Smooth muscle cell (in vitro differentiated cells): ENCODE measurements around the gene VWA8. TPM values are rescaled to one million over a fixed set of nuclear protein-coding genes. Genes with fewer than 3 reads are reported as not detected.

Source experiments
- DNase-seq: peaks from one replicate; lab custom pipeline; 2025; ENCODE audit not compliant: unreplicated experiment; lab: John Stamatoyannopoulos, UW
- H2AFZ ChIP-seq: fragments of 200-600 bp; sonication (generic); 2 replicates; pipeline ENCODE4 v1.6.0; 2016; ENCODE audit warnings: antibody characterized with exemption, low read depth, mild to moderate bottlenecking
- H3F3A ChIP-seq: fragments of 200-600 bp; sonication (generic); 2 replicates; pipeline ENCODE4 v1.6.0; 2017; ENCODE audit warnings: antibody characterized with exemption, low read depth
- H3K27ac ChIP-seq: fragments of 200-600 bp; sonication (generic); 2 replicates; pipeline ENCODE4 v1.5.1; 2016; ENCODE audit warnings: low read depth, mild to moderate bottlenecking
- H3K27me3 ChIP-seq: fragments of 200-600 bp; sonication (generic); 2 replicates; pipeline ENCODE4 v1.6.1; 2016; ENCODE audit warnings: low read depth, mild to moderate bottlenecking
- H3K36me3 ChIP-seq: fragments of 200-600 bp; sonication (generic); 2 replicates; pipeline ENCODE4 v1.5.1; 2016; ENCODE audit warnings: low read depth
- H3K4me1 ChIP-seq: fragments of 200-600 bp; sonication (generic); 2 replicates; pipeline ENCODE4 v1.5.1; 2016; ENCODE audit warnings: low read depth
- H3K4me2 ChIP-seq: fragments of 200-600 bp; sonication (generic); 2 replicates; pipeline ENCODE4 v1.6.0; 2016; ENCODE audit warnings: mild to moderate bottlenecking
- H3K4me3 ChIP-seq: fragments of 200-600 bp; sonication (generic); 2 replicates; pipeline ENCODE4 v1.5.1; 2016; ENCODE audit warnings: mild to moderate bottlenecking
- H3K79me2 ChIP-seq: fragments of 200-600 bp; sonication (generic); 2 replicates; pipeline ENCODE4 v1.6.0; 2016; ENCODE audit warnings: low read depth, mild to moderate bottlenecking
- H3K9ac ChIP-seq: fragments of 200-600 bp; sonication (generic); 2 replicates; pipeline ENCODE4 v1.6.0; 2016; ENCODE audit warnings: low read depth
- H3K9me3 ChIP-seq: fragments of 200-600 bp; sonication (generic); replicated peaks from 2 replicates; pipeline ENCODE4 v1.5.1; 2016; ENCODE audit warnings: low read depth
- H4K20me1 ChIP-seq: fragments of 200-600 bp; sonication (generic); 2 replicates; pipeline ENCODE4 v1.6.0; 2016; ENCODE audit warnings: low read depth
- CTCF ChIP-seq: fragments of 200-600 bp; sonication (generic); IDR thresholded peaks from 2 replicates; pipeline ENCODE4 v1.5.1; 2017; ENCODE audit warnings: borderline replicate concordance, mild to moderate bottlenecking, antibody characterized with exemption; ENCODE audit not compliant: insufficient read depth, poor library complexity, severe bottlenecking
- WGBS: methylation state at CpG from one replicate; pipeline ENCODE4 v1.1.7; 2016; ENCODE audit warnings: low lambda C conversion rate; 5-methylcytosine and 5-hydroxymethylcytosine counted together
- polyA plus RNA-seq: library from polyadenylated mRNA; unstranded; fragments of >200 nt; fragmentation: Nextera tagmentation; extraction: Ambion mirVana; gene quantifications from 2 replicates; pipeline ENCODE4 v1.2.1, GENCODE V29; 2016
- total RNA-seq: library from RNA; depleted of rRNA; stranded (reverse); fragments of >200 nt; gene quantifications from 2 replicates; pipeline ENCODE4 v1.2.3, GENCODE V29; 2014

VWA8 gene
- total and polyA plus RNA-seq, 2 experiments from 2014 or later = 2.6 to 14.4 TPM

- H3K79me2 ChIP-seq = no peaks in the 10 kb centered on the region
- no peaks in the 10 kb centered on the region for H3K9me3 ChIP-seq
- H2AFZ ChIP-seq = no peak overlapping the region
- H3K36me3 ChIP-seq = peaks cover 3% of the 10 kb centered on the region
- no peak overlapping the region for H3K4me3 ChIP-seq
- no peak overlapping the region for H3K27ac ChIP-seq
- H3K4me1 ChIP-seq = no peaks in the 10 kb centered on the region
- no peak for TF ChIP-seq CTCF
- H4K20me1 ChIP-seq = no peaks in the 10 kb centered on the region
- no peak overlapping the region for H3K9ac ChIP-seq
- no peak overlapping the region for H3K4me2 ChIP-seq
- WGBS = 94% methylated on average over 3 of the region's 3 CpGs
- H3K27me3 ChIP-seq = no peaks in the 10 kb centered on the region
- no peak for DNase-seq
- no peaks in the 10 kb centered on the region for H3F3A ChIP-seq
Measured at GRCh38 chr13:41681587-41681986, 279.3 kb downstream of the VWA8 start.

- Histone ChIP-seq H3K36me3 (peaks cover 3% of the 10 kb centered on the region), H3K9ac (no peak overlapping the region), H3K27ac (no peak overlapping the region), H4K20me1 (no peaks in the 10 kb centered on the region), H3F3A (no peaks in the 10 kb centered on the region), H3K4me1 (no peaks in the 10 kb centered on the region), H3K4me2 (no peak overlapping the region), H2AFZ (no peak overlapping the region), H3K27me3 (no peaks in the 10 kb centered on the region), H3K79me2 (no peaks in the 10 kb centered on the region), H3K9me3 (no peaks in the 10 kb centered on the region), H3K4me3 (no peak overlapping the region)
- 94% methylated on average over 2 of the region's 2 CpGs for WGBS
- TF ChIP-seq CTCF = no peak
- DNase-seq = no peak
Measured at GRCh38 chr13:41680900-41681299, 280.0 kb downstream of the VWA8 start.

- Histone ChIP-seq H2AFZ (no peak overlapping the region), H3K9ac (no peak overlapping the region), H3K4me2 (no peak overlapping the region), H3K9me3 (no peaks in the 10 kb centered on the region), H3K36me3 (peaks cover 3% of the 10 kb centered on the region), H3K4me1 (no peaks in the 10 kb centered on the region), H4K20me1 (no peaks in the 10 kb centered on the region), H3K79me2 (no peaks in the 10 kb centered on the region), H3K27ac (no peak overlapping the region), H3K4me3 (no peak overlapping the region), H3K27me3 (no peaks in the 10 kb centered on the region), H3F3A (no peaks in the 10 kb centered on the region)
- 78% methylated on average over 1 of the region's 1 CpG for WGBS
- no peak for TF ChIP-seq CTCF
- no peak for DNase-seq
Measured at GRCh38 chr13:41678848-41679247, 282.1 kb downstream of the VWA8 start.

- Histone ChIP-seq H3F3A (no peaks in the 10 kb centered on the region), H3K36me3 (no peaks in the 10 kb centered on the region), H3K27ac (no peak overlapping the region), H3K79me2 (no peaks in the 10 kb centered on the region), H3K9me3 (no peaks in the 10 kb centered on the region), H4K20me1 (no peaks in the 10 kb centered on the region), H3K9ac (no peak overlapping the region), H3K4me1 (no peaks in the 10 kb centered on the region), H3K27me3 (no peaks in the 10 kb centered on the region), H3K4me2 (no peak overlapping the region), H3K4me3 (no peak overlapping the region), H2AFZ (no peak overlapping the region)
- DNase-seq = no peak
- 94% methylated on average over 3 of the region's 3 CpGs for WGBS
- no peak for TF ChIP-seq CTCF
Measured at GRCh38 chr13:41678249-41678648, 282.7 kb downstream of the VWA8 start.
